LNCAP (cell line): Measurements from ENCODE around the gene RAET1E.

Experiments
- CTCF ChIP-seq: fragments of 450-650 bp; IDR thresholded peaks from 2 replicates; pipeline ENCODE4 v1.5.1; 2017; ENCODE audit warnings: mild to moderate bottlenecking

RAET1E gene

DNA sequence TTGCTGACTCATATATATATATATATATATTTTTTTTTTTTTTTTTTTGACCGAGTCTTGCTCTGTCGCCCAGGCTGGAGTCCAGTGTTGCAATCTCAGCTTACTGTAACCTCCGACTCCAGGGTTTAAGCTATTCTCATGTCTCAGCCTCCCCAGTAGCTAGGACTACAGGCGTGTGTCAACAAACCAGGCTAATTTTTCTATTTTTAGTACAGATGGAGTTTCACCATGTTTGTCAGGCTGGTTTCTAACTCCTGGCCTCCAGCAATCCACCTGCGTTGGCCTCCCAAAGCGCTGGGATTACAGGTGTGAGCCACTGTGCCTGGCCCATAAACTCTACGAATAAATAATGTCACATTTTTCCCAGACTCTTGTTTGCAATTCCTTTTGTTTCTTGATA is 38.5 kb downstream of the RAET1E start:
- TF ChIP-seq CTCF, result no peak

DNA sequence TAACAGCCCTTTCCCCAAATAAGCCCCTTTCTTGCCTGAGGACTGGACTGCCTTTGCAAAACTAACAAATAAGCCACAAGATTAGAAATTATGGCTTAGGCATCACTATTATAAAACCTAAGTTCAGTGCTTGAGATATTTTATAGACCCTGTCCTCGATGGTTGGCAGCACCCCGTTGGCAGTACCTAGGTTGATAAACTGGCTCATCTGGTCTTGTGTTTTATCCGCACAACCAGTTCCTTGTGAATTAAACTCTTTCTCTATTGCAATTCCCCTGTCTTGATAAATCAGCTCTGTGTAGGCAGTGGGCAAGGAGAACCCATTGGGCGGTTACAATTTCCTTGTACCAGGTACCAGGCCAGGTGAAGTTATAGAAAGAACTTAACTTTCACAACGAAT is 40.4 kb downstream of the RAET1E start:
- no peak for TF ChIP-seq CTCF

DNA sequence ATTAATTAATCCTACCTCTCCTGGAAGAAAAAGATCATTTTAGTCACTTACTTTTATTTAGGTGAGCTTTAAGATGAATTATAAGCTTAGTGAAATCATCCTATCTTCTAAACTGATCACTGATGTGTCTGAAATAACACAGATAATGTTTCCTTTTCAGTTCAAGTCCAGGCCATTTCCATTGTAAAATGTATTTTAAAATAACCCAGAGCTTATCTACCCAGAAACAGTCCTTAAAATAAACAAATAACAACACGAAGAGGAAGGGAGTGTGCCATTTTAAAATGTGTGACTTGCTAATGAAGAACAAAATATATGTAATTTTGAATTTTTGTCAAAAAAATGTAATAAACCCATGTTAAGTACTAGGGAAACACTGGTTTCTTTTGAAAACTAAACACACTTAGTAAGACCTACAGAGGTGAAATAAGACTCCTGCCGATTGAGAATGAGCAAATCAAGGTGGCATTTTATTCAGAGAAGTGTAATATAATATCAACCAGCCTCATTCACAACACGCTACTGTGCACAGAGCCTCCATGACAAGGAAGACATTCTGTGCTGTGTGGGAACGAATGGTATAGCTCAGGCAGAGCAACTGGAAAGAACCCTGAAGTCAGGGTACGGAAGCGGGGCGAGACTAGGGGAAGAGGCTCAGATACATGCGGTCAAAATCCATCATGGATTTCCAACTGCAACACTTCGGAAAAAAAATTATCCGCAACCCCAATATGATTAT is 41.5 kb downstream of the RAET1E start:
- no peak for TF ChIP-seq CTCF

- TF ChIP-seq CTCF, result no peak
Observed at GRCh38 chr6:149855741-149856140, 42.2 kb downstream of the RAET1E start.

GRCh38 chr6:149855040-149855654 is 42.8 kb downstream of the RAET1E start:
- no peak for TF ChIP-seq CTCF

DNA sequence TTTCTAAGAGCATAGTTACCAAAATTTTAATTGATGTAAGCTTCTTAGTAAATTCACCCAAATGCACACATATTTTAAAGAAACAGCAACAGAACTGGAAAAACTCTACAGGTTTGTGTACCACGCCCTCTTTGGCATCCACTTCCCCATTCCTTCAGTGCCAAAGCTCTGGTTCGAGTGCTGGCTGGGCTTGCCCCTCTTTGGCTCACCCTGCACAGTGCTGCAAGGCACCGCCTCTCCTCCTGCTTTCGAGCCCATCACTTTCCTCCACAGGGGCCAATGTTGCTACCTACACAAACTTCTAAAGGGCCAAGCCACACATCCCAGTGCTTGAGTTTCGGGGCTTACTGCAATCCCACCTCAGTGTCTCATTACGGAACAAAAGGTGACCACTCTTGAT is 43.4 kb downstream of the RAET1E start:
- TF ChIP-seq CTCF, result no peak

- TF ChIP-seq CTCF, result no peak
Observed at GRCh38 chr6:149852881-149853280, 45.0 kb downstream of the RAET1E start.

- TF ChIP-seq CTCF, result no peak
Observed at GRCh38 chr6:149852180-149852579, 45.7 kb downstream of the RAET1E start.
